Dermis blood vessel endothelial cell (primary cell): ENCODE measurements around the gene MGAT4A. TPM values are rescaled to one million over a fixed set of nuclear protein-coding genes. Genes with fewer than 3 reads are reported as not detected.
"Not testable (repeated sequence)": the region's sequence is repeated elsewhere in the genome, so short reads cannot be mapped to it uniquely, and the experiment has no call there.

ENCODE experiments used
- DNase-seq: peaks from one replicate; pipeline ENCODE4 v3.0.0; 2010
- total RNA-seq: library from RNA; depleted of rRNA; stranded (reverse); fragments of >200 nt; gene quantifications from 2 replicates; pipeline ENCODE4 v1.2.3, GENCODE V29; 2014

The MGAT4A gene
- total RNA-seq, 1 donor from 2014 or later: 89.5 TPM

DNA sequence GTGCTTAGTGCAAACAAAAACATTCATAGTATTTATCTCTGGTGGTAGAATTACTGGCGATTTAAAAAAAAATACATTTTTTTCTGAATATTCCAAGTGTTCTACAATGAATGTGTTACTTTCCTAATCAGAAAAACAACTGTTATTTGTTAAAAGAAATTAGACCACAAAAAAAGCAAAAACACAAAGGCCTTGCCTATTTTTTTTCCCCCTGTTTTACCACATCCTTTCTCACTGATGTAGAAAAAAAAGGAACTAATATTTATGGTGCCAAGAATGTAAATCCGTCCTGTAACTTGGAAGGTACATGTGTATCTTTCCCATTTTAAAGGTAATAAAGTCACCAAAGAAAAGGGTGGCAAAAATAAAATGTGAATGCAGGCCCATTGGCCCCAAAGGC is 28.4 kb upstream of the MGAT4A start:
- no peak for DNase-seq

DNA sequence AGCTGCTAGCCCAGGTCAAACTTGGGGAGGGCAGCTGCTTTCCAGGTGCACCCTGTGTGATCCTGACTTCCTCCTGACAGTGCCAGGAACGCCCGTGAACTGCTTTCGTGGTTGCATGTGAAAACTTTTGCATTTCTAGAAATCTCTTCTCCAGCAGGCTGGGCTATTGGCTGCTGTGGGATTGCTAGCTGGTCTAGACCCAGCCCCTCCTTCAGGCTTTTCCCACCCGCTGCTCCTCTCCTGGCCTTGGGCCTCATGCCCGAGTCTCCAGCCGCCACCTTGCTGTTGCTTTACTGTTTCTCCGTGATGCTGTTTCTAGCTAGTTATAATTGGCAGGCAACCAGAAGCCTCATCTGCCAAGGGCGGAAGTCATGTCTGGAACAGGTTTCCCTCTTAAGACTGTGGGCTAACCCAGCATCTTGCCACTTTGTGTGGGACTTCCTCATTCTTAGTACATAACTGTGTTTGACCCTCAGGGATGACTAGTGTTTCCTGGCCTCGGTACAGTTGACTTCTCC is 27.0 kb upstream of the MGAT4A start:
- DNase-seq: peak; percentile 99

DNA sequence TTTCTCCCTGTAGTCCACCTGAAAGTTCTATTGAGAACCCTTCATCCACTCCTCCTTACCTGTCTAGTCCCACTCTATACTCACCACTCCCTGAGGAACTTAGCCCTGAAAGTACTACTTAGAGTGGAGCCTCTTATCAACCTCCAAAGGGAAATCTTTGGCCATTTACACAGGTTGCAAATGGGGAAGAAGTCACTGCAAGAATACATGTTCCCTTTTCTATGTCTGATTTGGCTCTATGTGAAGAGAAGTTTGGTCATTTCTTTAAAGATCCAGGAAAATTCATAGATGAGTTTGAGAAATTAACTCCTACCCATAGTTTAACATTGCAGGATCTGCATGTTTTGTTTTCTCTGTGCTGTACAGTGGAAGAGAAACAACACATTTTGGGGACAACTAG is 22.9 kb upstream of the MGAT4A start:
- DNase-seq: no peak

- not testable (repeated sequence) for DNase-seq
These were observed 21.8 kb upstream of the MGAT4A start for GRCh38 chr2:98752711-98753110.

DNA sequence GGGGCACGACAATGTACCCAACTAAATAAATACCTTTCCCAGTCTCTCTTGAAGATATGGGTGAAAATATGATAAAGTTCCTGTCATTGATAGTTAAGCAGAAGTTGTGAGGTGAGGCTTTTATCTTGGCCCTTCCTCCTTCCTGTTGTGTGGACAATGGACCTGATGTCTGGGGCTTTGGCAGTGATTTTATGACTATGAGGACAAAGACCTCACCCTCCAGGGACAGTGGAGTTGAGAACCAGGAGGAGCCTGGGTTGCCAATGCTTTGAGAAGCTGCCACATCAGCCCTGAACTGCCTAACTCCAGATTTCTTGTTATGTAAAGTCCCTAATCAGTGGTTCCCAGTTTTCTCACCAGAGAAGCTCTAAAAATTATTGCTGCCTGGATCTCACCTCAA is 20.8 kb upstream of the MGAT4A start:
- no peak for DNase-seq

DNA sequence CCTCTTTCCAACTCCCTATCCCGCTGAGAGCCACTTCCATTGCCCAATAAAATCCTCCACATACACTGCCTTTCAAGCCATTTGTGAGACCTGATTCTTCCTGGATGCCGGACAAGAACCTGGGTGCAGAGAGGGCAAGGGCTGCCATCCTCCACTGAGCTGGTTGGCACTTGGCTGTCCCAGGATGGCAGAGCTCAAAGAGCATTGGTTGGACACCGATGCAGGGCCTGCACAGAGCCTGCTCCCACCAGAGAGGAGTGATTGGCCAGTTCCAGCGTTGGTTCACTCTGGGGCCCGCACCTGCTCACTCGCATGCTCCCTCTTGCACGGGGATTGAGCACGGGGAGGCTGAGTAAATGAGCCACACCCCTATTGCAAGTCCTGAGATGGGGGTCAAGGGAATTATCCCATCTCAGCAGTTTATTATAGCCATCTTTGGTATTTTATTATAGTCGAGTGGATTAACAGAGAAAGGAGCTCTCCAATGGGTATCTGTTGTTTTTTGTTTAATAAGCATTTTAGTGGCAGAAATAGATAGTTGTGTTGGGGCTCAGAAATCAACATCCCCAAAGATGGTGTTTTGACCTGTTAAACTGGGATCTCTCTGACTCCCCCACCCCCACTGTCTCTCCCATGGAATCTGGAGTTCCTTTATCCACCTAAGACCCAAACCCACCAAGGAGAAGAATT is 19.8 kb upstream of the MGAT4A start:
- DNase-seq: no peak

GRCh38 chr2:98749066-98749450 is 18.1 kb upstream of the MGAT4A start:
- no peak for DNase-seq

- DNase-seq: no peak
These were observed 17.5 kb upstream of the MGAT4A start for GRCh38 chr2:98748292-98749065.

DNA sequence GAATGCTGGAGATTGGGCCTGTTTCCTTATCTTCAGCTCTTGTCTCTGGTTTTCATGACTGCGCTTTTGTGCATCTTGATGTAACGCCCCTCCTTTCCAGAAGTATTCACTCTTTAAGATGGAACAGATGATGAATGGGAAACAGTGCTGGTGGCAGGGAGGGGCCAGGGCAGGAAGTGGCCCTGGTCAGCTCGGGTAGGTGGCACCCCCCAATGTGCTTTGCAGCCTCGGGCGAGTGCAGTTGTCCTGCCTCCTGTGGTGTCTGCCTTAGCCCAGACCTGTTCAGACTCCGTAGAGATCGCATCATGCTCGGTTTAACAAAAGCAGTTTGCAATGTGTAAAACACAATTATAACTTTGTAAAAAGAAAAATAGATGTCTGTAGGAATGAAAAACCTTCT is 17.0 kb upstream of the MGAT4A start:
- no peak for DNase-seq

- DNase-seq: no peak
These were observed 15.5 kb upstream of the MGAT4A start for GRCh38 chr2:98746426-98746825.

DNA sequence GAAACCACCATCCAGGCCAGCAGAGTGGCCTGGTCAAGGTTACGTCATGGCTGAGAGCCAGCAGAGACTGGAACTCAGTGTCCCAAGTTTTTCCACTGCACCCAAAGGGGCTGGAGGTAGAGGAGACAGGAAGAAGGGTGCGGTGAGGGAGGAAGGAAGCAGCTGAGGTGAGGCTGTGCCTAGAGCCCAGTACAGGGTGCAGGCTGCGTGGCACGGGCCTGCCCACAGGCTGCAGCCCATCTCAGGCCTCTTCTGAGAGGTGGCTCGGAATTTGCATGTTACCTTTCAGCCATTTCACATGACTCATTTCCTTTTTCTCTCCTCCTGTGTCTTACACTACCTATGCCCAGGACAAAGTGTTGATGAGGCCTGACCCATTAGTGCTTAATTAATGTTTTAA is 13.7 kb upstream of the MGAT4A start:
- DNase-seq: no peak

DNA sequence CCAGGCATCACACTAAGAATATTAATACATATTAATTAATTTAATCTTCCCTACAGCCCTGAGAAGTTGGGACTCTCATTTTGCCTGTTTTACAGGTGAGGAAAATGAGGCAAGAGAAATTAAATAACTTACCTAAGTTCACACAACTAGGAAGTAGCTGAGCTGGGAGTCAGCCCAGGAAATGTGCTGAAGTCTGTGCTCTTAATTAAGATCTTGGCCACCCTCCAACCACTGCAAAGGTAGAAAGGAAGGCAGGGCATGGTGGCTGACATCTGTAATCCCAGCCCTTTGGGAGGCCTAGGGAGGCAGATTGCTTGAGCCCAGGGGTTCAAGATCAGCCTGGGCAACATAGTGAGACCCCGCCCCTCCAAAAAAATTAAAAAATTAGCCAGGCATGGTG is 12.9 kb upstream of the MGAT4A start:
- DNase-seq: peak; percentile 53

- no peak for DNase-seq
These were observed 8.1 kb upstream of the MGAT4A start for GRCh38 chr2:98739020-98739419.

GRCh38 chr2:98738304-98738703 is 7.4 kb upstream of the MGAT4A start:
- DNase-seq: no peak

DNA sequence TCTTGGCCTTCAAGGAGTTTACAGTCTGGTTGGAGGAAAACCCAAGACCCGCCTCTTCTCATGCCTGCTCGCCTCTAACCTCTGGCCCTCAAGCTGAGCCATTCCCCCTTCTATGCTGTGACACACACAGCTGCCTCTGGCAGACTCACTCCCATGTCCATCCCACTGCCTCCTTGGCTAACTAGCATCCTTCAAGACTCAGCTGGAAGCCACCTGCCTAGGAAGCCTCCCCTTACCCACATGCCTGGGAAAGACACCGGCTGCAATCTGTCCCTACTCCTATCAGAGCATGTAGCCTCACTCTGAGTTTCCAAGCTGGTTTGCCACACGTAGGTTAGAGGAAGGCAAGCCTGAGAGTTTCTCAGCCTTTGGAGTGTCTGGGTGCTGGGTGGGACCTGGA is 6.9 kb upstream of the MGAT4A start:
- DNase-seq: no peak

DNA sequence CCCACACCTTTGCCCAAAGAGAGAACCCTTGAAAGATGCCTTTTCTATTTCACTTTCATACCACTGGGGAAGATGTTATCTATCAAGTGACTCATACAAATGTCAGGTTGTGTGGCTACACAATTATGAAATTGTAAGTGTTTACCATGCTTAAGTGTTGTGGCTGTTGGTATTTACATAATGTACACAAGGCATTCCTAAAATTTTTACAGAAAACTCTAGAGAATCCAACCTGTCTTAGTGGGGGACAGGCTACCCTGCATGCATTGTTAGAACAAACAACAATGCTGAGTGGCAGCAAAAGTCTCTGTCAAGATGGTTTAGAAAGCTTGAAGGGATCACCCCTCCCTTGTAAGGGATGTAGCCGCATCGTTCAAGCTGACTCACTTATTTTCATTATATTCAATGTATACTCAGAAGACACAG is 5.5 kb upstream of the MGAT4A start:
- DNase-seq: no peak

DNA sequence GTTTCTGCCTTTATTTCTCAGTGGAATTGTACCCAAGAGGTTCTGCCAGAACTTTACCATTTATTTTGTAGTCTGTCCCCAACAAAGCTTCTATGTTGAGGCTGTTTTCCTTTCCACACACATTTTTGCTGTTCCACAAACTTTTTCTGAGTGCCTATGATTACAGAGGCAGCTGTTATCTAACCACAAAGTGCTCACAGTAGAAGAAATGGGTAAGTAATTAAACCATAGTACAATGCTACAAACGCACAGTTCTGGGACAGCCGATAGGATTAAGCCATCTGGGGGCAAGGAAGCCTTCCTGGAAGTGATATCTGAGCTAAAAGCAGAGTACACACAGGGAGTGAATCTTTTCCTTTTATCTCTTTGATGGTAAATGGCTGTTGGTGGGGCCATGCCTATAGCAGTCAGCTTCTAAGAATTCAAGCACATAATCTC is 3.9 kb upstream of the MGAT4A start:
- no peak for DNase-seq

GRCh38 chr2:98734162-98734561 is 3.2 kb upstream of the MGAT4A start:
- DNase-seq: no peak

- no peak for DNase-seq
These were observed 1.6 kb upstream of the MGAT4A start for GRCh38 chr2:98732430-98733051.

GRCh38 chr2:98731894-98732349 is 990 bp upstream of the MGAT4A start:
- peak; percentile 28 for DNase-seq

DNA sequence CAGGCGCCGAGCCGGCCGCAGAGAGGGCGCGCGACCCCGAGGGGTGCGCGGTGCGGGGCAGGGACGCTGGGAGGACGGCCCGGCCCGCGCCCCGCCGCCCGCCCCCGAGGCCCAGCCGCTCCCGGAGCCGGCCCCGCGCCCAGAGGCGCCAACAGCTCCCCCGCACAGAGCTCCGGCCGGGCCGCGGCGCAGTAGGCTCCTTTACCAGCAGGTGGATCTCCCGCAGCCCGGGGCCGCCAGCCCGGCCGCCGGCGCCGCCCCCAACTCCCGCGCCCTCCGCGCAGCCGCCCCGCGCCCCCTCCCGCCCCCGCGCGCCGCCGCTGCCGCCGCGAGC is 258 bp downstream of the MGAT4A start:
- peak; percentile 68 for DNase-seq

- DNase-seq: peak; percentile 72
These were observed 752 bp downstream of the MGAT4A start for GRCh38 chr2:98730053-98730706.

GRCh38 chr2:98729652-98730051 is 1.3 kb downstream of the MGAT4A start:
- peak; percentile 28 for DNase-seq
